Peyer's patch (tissue), 4 donors: ENCODE data around the gene MAGI2.

Source experiments
- CTCF ChIP-seq, 6 experiments: fragments of 450-650 bp in 4 of 6; fragments of 200-600 bp in 2 of 6; sonication (generic) in 1 of 6; IDR thresholded peaks; one replicate each; pipeline ENCODE4 v1.5.1; 2017 to 2019; ENCODE audit warnings: antibody characterized with exemption in 6 of 6, mild to moderate bottlenecking in 3 of 6, moderate library complexity in 1 of 6
- POLR2A ChIP-seq, 2 donors: fragments of 450-650 bp; IDR thresholded peaks; one replicate each; pipeline ENCODE4 v1.5.1; 2017; ENCODE audit warnings: antibody characterized with exemption in 2 of 2, mild to moderate bottlenecking in 2 of 2, moderate library complexity in 2 of 2

- TF ChIP-seq CTCF (IDR thresholded peaks at IDR 0.05) (no peak), POLR2A (IDR thresholded peaks at IDR 0.05) (no peak)
Measured at GRCh38 chr7:78213402-78213801, 1240.1 kb downstream of the MAGI2 start.
